Measurements from ENCODE around the gene WDR74.

- TF ChIP-seq CTCF (IDR thresholded peaks at IDR 0.05; ENCODE audit: insufficient read depth, low read depth, low read length), result no peak
- no peak for TF ChIP-seq EZH2 (IDR thresholded peaks at IDR 0.05; ENCODE audit: insufficient read depth, low read length)
Observed at GRCh38 chr11:62853279-62853965, 14.0 kb upstream of the WDR74 start.

All from astrocyte (in vitro differentiated cells and primary cell).